Measurements from ENCODE around the gene TAOK1. TPM values are rescaled to one million over a fixed set of nuclear protein-coding genes. Genes with fewer than 3 reads are reported as not detected.
"Not testable (repeated sequence)": the region's sequence is repeated elsewhere in the genome, so short reads cannot be mapped to it uniquely, and the experiment has no call there.

Gene TAOK1
- total and polyA plus RNA-seq, 2 of the 13 experiments (the other 11 are each of a cell fraction or from before 2014, with no cell fraction given), result 14.1 to 23.0 TPM

DNA sequence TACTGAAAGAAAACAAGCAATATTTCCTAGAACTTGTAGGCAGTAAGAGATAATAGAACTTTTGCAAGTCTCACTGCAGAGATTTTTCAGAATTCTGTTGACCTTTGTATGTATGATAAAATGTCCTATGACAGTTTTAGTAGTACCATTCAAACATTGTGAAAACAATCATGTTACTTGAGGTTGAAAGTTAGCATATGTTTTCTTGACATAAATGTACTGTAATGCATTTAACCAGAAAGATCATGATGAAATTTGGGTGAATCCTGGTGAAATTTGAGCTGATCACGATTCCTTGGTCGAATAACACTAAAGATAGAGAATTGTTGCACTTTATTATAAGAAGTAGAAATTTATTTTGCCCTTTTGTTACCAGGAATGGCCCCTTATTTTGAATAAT is 85.7 kb downstream of the TAOK1 start:
- DNase-seq (ENCODE audit: low spot score), result no peak
- no peak overlapping the region for H3K27ac ChIP-seq (ENCODE audit: extremely low read length, insufficient read depth, low read length)
- no peaks in the 10 kb centered on the region for H3K27me3 ChIP-seq (ENCODE audit: control insufficient read depth in 1 of 2, insufficient read depth in 2 of 2, low read length in 2 of 2)
- no peak for ATAC-seq
- 100% methylated on average over 2 of the region's 2 CpGs for WGBS (ENCODE audit: low lambda C conversion rate)
- H2AFZ ChIP-seq (ENCODE audit: low read length), result no peak overlapping the region
- no peak overlapping the region for H3K9ac ChIP-seq (ENCODE audit: insufficient read depth, low read depth, low read length)
- H3K4me1 ChIP-seq (ENCODE audit: insufficient read depth, low read length), result no peaks in the 10 kb centered on the region
- no TSS peak for BruUV-seq (replicated peaks)
- peaks cover 7 to 32% of the 10 kb centered on the region in 2 experiments for H3K36me3 ChIP-seq (replicated peaks in 1 of 2; ENCODE audit: control insufficient read depth in 1 of 2, insufficient read depth in 2 of 2, low read length in 2 of 2)
- in situ Hi-C loops (cut with HindIII; ENCODE audit: extremely low pct_ligation_motif_present, low pct_unique_long_range_greater_than_20kb), result no loop called here
- H4K20me1 ChIP-seq (ENCODE audit: insufficient read depth, low read length), result no peaks in the 10 kb centered on the region
- H3K79me2 ChIP-seq (ENCODE audit: insufficient read depth, low read length), result no peaks in the 10 kb centered on the region
- intact Hi-C loops (cut with micrococcal nuclease; ENCODE audit: unreplicated experiment), result no loop called here
- ChIA-PET POLR2A (no interaction called here), CTCF (ENCODE audit: low intra/inter-chr PET ratio, low total read pairs) (no interaction called here)
- no peak overlapping the region for H3K4me3 ChIP-seq (replicated peaks in 1 of 3; ENCODE audit: insufficient read depth in 1 of 3, low read depth in 2 of 3, low read length in 3 of 3)
- TF ChIP-seq, protein P1, sequence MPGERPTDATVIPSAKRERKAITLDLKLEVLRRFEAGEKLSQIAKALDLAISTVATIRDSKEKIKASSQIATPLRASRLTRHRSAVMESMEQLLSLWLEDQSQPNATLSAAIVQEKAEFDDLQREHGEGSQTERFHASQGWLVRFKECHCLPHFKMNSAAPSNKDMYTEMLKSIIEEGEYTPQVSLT (CRISPR knock-in tag; IDR thresholded peaks at IDR 0.05; ENCODE audit: borderline replicate concordance, low read depth), result no peak
- no peak for TF ChIP-seq MXI1 (IDR thresholded peaks at IDR 0.05; ENCODE audit: borderline replicate concordance, low read depth, low read length)
- TF ChIP-seq GTF3A (CRISPR knock-in tag; conservative IDR thresholded peaks at IDR 0.05), result no peak
- TF ChIP-seq ZZZ3 (CRISPR knock-in tag; IDR thresholded peaks at IDR 0.05; ENCODE audit: borderline replicate concordance), result no peak
- no peaks in the 10 kb centered on the region for H3K9me3 ChIP-seq (ENCODE audit: low read length)
- no peak overlapping the region for H3K4me2 ChIP-seq (ENCODE audit: low read depth, low read length)
- FAIRE-seq, result no peak

DNA sequence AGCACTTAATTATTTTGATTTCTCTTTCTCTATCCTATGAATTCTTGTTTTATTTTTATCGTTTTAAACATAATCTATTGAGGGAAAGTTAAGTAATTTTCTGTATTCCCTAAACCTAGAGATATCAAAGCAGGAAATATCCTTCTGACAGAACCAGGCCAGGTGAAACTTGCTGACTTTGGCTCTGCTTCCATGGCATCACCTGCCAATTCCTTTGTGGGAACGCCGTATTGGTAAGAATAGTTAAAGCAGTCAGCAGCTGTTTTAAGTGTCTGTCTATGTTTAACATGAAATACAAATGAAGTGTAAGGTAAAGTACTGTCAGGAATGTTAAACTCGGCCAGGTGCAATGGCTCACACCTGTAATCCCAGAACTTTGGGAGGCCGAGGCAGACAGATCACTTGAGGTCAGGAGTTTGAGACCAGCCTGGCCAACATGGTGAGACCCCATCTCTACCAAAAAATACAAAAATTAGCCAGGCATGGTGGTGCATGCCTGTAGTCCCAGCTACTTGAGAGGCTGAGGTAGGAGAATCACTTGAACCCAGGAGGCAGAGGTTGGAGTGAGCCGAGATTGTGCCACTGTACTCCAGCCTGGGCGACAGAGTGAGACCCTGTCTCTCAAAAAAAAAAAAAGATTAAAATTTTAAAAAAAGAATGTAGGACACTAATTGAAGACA is 90.2 kb downstream of the TAOK1 start:
- H3K4me2 ChIP-seq (ENCODE audit: low read depth, low read length); H3K79me2 ChIP-seq (ENCODE audit: insufficient read depth, low read length); H3K27me3 ChIP-seq (ENCODE audit: control insufficient read depth in 1 of 2, insufficient read depth in 2 of 2, low read length in 2 of 2); H4K20me1 ChIP-seq (ENCODE audit: insufficient read depth, low read length); in situ Hi-C loops (cut with HindIII; ENCODE audit: extremely low pct_ligation_motif_present, low pct_unique_long_range_greater_than_20kb); H3K4me1 ChIP-seq (ENCODE audit: insufficient read depth, low read length); CTCF ChIA-PET (ENCODE audit: low intra/inter-chr PET ratio, low total read pairs); BruUV-seq (replicated peaks); H2AFZ ChIP-seq (ENCODE audit: low read length); ATAC-seq; H3K9ac ChIP-seq (ENCODE audit: insufficient read depth, low read depth, low read length); H3K4me3 ChIP-seq (replicated peaks in 1 of 3; ENCODE audit: insufficient read depth in 1 of 3, low read depth in 2 of 3, low read length in 3 of 3); FAIRE-seq; POLR2A ChIA-PET; DNase-seq (ENCODE audit: low spot score); H3K9me3 ChIP-seq (ENCODE audit: low read length); H3K27ac ChIP-seq (ENCODE audit: extremely low read length, insufficient read depth, low read length); intact Hi-C loops (cut with micrococcal nuclease; ENCODE audit: unreplicated experiment): not testable (repeated sequence)
- H3K36me3 ChIP-seq (replicated peaks in 1 of 2; ENCODE audit: control insufficient read depth in 1 of 2, insufficient read depth in 2 of 2, low read length in 2 of 2), result peaks cover 8 to 23% of the 10 kb centered on the region in 2 experiments
- WGBS (ENCODE audit: low lambda C conversion rate), result 99% methylated on average over 7 of the region's 7 CpGs

All from HepG2 (cell line).